ENCODE measurements around the gene FGFR2. TPM values are rescaled to one million over a fixed set of nuclear protein-coding genes. Genes with fewer than 3 reads are reported as not detected.

FGFR2 gene
- polyA plus RNA-seq, 1 donor from 2014 or later = 14.8 TPM

- Histone ChIP-seq H3K36me3 (ENCODE audit: insufficient read depth, low read length) (no peaks in the 10 kb centered on the region), H3K9me2 (ENCODE audit: insufficient read depth, low read length) (no peaks in the 10 kb centered on the region), H3K9ac (ENCODE audit: low read length) (no peak overlapping the region), H4K20me1 (ENCODE audit: insufficient read depth) (no peaks in the 10 kb centered on the region), H3K9me3 (ENCODE audit: low read length) (no peaks in the 10 kb centered on the region), H3K4me2 (ENCODE audit: low read length) (no peak overlapping the region), H3K27ac (ENCODE audit: low read length) (no peak overlapping the region), H3K27me3 (ENCODE audit: insufficient read depth, low read depth, low read length) (no peaks in the 10 kb centered on the region), H3K79me2 (replicated peaks; ENCODE audit: insufficient read depth, low read length) (no peaks in the 10 kb centered on the region), H3K4me3 (ENCODE audit: low read length) (no peak overlapping the region), H2AFZ (ENCODE audit: low read depth, low read length) (no peak overlapping the region), H3F3A (ENCODE audit: insufficient read depth, low read length, poor library complexity, severe bottlenecking) (no peaks in the 10 kb centered on the region)
- TF ChIP-seq RAD21 (conservative IDR thresholded peaks at IDR 0.05) (no peak), SMC3 (conservative IDR thresholded peaks at IDR 0.05; ENCODE audit: poor library complexity) (no peak), MXI1 (conservative IDR thresholded peaks at IDR 0.05; ENCODE audit: poor library complexity, severe bottlenecking) (no peak), CTCF (IDR thresholded peaks at IDR 0.05; ENCODE audit: poor library complexity, severe bottlenecking) (no peak), TAF1 (IDR thresholded peaks at IDR 0.05; ENCODE audit: low read depth) (no peak), REST (IDR thresholded peaks at IDR 0.05; ENCODE audit: borderline replicate concordance) (no peak), POLR2AphosphoS5 (IDR thresholded peaks at IDR 0.05) (no peak), EP300 (conservative IDR thresholded peaks at IDR 0.05; ENCODE audit: poor library complexity, severe bottlenecking) (no peak), EZH2 (IDR thresholded peaks at IDR 0.05; ENCODE audit: borderline replicate concordance, insufficient read depth, low read length, poor library complexity, severe bottlenecking) (no peak)
These were observed 18.6 kb downstream of the FGFR2 start for GRCh38 chr10:121579656-121580055.

GRCh38 chr10:121578965-121579364 lies 19.3 kb downstream of the FGFR2 start:
- Histone ChIP-seq H3K4me3 (ENCODE audit: low read length) (no peak overlapping the region), H3K9me3 (ENCODE audit: low read length) (no peaks in the 10 kb centered on the region), H3K4me2 (ENCODE audit: low read length) (no peak overlapping the region), H4K20me1 (ENCODE audit: insufficient read depth) (no peaks in the 10 kb centered on the region), H3K27me3 (ENCODE audit: insufficient read depth, low read depth, low read length) (no peaks in the 10 kb centered on the region), H3K27ac (ENCODE audit: low read length) (no peak overlapping the region), H3K9me2 (ENCODE audit: insufficient read depth, low read length) (no peaks in the 10 kb centered on the region), H3K36me3 (ENCODE audit: insufficient read depth, low read length) (no peaks in the 10 kb centered on the region), H3F3A (ENCODE audit: insufficient read depth, low read length, poor library complexity, severe bottlenecking) (no peaks in the 10 kb centered on the region), H3K9ac (ENCODE audit: low read length) (no peak overlapping the region), H2AFZ (ENCODE audit: low read depth, low read length) (no peak overlapping the region), H3K79me2 (replicated peaks; ENCODE audit: insufficient read depth, low read length) (no peaks in the 10 kb centered on the region)
- TF ChIP-seq TAF1 (IDR thresholded peaks at IDR 0.05; ENCODE audit: low read depth) (no peak), POLR2AphosphoS5 (IDR thresholded peaks at IDR 0.05) (no peak), CTCF (IDR thresholded peaks at IDR 0.05; ENCODE audit: poor library complexity, severe bottlenecking) (no peak), SMC3 (conservative IDR thresholded peaks at IDR 0.05; ENCODE audit: poor library complexity) (no peak), REST (IDR thresholded peaks at IDR 0.05; ENCODE audit: borderline replicate concordance) (no peak), RAD21 (conservative IDR thresholded peaks at IDR 0.05) (no peak), MXI1 (conservative IDR thresholded peaks at IDR 0.05; ENCODE audit: poor library complexity, severe bottlenecking) (no peak), EZH2 (IDR thresholded peaks at IDR 0.05; ENCODE audit: borderline replicate concordance, insufficient read depth, low read length, poor library complexity, severe bottlenecking) (no peak), EP300 (conservative IDR thresholded peaks at IDR 0.05; ENCODE audit: poor library complexity, severe bottlenecking) (no peak)
